ENCODE measurements around the gene ASIC5.

GRCh38 chr4:155903453-155903852 lies 37.4 kb upstream of the ASIC5 start, which contains the start of gene TDO2:
- no peak for TF ChIP-seq CTCF (IDR thresholded peaks at IDR 0.05)
- no peak for TF ChIP-seq POLR2A (IDR thresholded peaks at IDR 0.05)
- no peak for TF ChIP-seq EP300 (IDR thresholded peaks at IDR 0.05)

Data from tibial nerve (tissue), 4 donors.